ENCODE data around the gene FAN1.

GRCh38 chr15:30895461-30896210 is 8.1 kb upstream of the FAN1 start:
- TF ChIP-seq EZH2 (IDR thresholded peaks at IDR 0.05; ENCODE audit: insufficient read depth, poor library complexity, severe bottlenecking) (no peak), EZH2phosphoT487 (IDR thresholded peaks at IDR 0.05; ENCODE audit: insufficient read depth, low read depth) (no peak)
